Measurements from ENCODE around the gene GLO1.
"Not testable (repeated sequence)": the region's sequence is repeated elsewhere in the genome, so short reads cannot be mapped to it uniquely, and the experiment has no call there.

The GLO1 gene

DNA sequence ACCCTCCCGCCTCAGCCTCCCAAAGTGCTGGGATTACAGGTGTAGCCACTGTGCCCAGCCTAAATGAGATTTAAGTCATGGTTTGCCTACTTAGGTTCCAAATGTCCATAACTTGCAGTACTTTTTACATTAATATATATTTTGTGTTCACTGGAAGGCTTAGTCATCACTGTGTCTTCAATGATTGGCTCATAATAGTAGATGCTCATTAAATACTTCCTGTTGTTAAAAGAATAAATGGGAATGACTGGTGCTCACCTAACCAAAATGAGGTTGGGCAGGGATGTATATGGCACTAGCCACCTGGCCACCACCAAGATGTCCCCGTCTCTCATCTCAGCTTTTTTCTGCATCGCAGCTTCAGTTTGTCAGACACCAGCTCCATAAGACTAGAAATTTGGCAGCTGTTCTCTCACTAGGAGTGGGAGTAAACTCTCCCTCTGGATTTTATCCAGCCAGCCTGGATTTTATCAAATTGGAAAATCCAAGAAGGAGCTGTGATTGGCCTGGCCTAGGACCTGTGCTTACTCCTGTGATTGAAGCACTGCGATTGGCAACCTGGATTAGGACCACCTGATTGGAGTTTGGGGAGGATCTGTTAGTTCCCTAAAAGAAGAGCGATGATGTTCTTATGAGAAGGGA is 1.1 kb upstream of the GLO1 start:
- DNase-seq = no peak

DNA sequence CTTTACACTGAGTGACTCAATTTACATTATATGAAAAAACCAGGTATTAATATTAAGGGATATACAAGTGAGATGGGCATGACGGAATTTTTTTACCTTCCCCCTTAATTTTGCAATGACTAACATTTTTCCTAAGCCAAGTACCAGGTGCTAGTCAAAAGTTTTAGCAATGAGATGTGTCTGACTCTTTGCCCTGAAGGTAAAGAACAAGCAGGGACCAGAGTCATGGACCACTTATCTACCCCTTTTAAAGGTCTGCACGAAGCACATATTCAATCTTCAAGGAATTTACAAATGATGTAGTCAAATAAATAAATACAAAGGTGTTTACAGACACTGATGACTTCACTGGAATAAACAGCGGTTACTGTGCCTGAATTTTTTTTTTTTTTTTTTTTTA is 1.4 kb downstream of the GLO1 start:
- DNase-seq = no peak

GRCh38 chr6:38699702-38700101 is 3.2 kb downstream of the GLO1 start:
- not testable (repeated sequence) for DNase-seq

- DNase-seq = no peak
These were observed 5.1 kb downstream of the GLO1 start for GRCh38 chr6:38697846-38698245.

DNA sequence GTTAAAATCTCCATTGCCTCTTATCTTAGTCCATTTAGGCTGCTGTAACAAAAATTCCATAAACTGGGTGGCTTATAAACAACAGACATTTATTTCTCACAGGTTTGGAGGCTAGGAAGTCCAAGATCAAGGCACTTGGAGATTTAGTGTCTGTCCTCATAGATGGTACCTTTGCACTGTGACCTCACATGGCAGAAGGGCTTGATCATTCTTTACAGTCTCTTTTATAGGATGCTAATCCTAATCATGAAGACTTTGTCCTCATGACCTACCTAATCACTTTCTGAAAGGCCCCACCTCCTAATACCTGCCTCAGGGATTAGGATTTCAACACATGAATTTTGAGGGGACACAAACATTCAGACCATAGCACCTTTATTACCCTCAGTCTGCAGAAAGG is 6.6 kb downstream of the GLO1 start:
- DNase-seq = no peak

DNA sequence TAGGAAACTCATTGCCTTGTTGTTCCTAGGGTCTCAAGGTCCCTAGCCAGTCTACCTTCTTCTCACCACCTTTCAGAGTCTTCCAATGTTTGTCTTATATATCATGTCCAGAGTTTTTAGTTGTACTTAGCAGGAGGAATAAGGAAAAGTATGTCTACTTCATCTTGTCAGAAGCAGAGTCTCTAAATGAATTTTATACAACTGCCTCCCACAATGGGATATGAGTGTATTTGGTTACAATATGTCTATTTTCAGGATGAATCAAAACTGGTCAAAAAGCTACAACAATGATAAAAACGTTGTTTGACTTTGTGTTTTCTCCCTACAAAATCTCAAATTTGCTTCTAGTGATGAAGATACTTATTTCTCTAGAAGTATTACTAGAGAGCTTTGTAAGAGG is 7.0 kb downstream of the GLO1 start:
- no peak for DNase-seq

GRCh38 chr6:38695227-38695900 is 7.6 kb downstream of the GLO1 start:
- DNase-seq = no peak

DNA sequence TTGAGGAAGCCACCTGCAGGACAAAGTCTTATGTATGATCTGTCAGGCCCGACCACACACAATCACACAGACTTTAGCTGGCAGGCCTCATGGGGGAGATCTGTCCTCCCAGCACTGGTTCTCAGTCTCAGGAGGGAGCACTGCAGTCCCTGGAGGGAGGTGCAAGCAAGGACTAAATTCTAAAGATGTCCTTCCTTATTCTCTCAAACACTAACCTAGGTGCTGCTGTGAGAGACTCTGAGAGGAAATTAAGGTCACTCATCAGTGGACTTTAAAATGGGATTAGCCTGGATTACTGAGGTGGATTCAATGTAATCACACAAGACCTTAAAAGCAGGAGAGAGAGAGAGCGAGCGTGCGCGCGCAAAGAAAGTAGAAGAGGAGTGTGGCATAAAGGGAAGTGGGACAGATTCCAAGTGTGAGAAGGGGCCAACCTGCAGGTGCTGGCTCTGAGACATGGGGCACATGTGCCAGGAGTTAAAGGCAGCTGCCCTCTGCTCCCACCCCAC is 14.3 kb downstream of the GLO1 start:
- no peak for DNase-seq

- DNase-seq = no peak
These were observed 15.4 kb downstream of the GLO1 start for GRCh38 chr6:38687549-38687948.

- DNase-seq = no peak
These were observed 15.9 kb downstream of the GLO1 start for GRCh38 chr6:38687043-38687353.

- DNase-seq = no peak
These were observed 16.5 kb downstream of the GLO1 start for GRCh38 chr6:38686270-38687042.

DNA sequence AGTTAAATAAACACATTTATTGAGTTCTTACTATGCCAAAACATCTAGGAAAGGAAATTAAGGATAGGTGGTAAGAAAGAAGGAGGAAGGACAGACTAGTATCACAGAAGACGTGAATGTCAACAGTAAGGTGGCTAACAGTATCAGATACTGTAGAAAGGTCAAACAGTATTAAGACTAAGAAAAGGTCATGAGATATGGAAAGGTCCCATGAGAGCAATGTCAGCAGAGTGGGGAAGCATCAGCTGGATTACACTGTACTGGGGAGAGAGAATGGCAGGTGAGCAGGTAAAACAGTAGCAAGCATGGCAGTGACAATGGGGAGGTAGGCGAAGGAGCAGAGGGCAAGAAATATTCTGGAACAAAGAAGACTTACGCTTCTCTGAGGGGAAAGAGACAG is 18.0 kb downstream of the GLO1 start:
- no peak for DNase-seq

- DNase-seq = no peak
These were observed 18.7 kb downstream of the GLO1 start for GRCh38 chr6:38684237-38684636.

DNA sequence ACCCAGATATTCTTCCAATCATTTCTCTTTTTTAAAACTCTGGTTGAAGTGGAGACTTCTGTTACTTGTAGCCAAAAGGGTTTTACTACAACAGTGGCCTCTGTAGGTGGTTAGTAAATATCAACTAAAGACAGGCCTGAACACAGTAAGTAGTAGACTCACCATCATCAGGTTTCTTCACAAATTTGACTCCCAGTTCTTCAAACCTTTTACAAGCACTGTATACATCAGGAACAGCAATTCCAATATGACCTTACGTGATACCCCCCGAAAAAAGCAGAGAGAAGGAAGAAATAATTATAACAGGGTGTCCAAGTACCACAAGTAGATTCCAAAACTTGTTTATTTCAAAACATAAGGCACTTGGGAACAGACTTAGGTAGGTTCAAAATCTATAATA is 21.1 kb downstream of the GLO1 start:
- no peak for DNase-seq

- DNase-seq = no peak
These were observed 23.3 kb downstream of the GLO1 start for GRCh38 chr6:38679668-38680067.

DNA sequence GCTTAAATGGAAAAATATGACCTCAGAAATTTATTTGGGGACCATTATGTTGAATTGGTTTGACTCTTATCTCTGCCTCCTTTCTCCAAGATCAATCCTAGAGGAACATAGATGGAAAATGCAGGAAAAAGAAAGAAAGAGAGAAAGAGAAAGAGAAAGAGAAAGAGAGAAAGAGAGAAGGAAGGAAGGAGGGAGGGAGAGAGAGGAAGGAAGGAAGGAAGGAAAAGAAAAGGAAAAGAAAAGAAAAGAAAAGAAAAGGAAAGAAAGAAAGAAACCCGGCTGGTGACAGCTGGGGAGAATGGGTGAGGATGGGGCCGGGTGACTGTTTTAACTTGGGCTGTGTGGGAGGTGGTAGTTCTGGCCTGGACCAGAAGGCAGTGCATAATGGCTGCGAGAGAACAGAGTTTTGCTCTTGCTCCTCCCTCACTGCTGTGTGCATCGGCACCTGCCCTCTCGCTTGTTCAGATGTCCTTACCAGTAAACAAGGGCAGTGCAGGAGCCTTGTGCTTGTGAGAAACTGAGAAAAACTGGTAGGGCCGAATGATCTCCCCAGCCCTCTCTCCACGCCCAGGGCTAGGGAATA is 24.7 kb downstream of the GLO1 start:
- no peak for DNase-seq

- no peak for DNase-seq
These were observed 25.9 kb downstream of the GLO1 start for GRCh38 chr6:38676974-38677544.

- no peak for DNase-seq
These were observed 26.5 kb downstream of the GLO1 start for GRCh38 chr6:38676236-38676973.

DNA sequence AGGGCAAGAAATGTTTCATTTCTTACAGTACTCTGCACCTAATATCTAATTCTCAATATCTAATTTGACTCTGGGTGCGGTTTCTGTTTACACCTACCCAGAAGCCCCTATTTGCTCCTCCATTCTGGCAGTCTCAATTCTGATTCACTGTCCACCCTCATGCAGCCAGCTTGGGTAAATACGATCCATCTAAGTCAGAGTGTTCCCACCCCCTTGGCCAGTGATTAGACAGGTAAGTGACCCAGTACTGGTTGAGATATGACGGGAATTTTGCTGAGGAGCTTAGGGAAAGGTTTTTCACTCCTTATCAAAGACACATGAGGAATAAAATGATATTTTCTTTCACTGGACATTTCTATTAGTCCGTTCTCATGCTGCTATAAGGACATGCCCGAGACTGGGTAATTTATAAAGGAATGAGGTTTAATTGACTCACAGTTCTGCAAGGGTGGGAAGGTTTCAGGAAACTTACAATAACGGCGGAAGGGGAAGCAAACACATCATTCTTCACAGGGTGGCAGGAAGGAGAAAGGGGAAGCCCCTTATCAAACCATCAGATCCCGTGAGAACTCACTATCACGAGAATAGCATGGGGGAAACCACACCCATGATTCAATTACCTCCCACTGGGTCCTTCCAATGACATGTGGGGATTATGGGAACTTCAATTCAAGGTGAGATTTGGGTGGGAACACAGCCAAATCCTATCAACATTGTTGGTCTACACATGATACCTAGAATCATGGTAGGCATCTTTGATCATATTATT is 29.4 kb downstream of the GLO1 start:
- no peak for DNase-seq

DNA sequence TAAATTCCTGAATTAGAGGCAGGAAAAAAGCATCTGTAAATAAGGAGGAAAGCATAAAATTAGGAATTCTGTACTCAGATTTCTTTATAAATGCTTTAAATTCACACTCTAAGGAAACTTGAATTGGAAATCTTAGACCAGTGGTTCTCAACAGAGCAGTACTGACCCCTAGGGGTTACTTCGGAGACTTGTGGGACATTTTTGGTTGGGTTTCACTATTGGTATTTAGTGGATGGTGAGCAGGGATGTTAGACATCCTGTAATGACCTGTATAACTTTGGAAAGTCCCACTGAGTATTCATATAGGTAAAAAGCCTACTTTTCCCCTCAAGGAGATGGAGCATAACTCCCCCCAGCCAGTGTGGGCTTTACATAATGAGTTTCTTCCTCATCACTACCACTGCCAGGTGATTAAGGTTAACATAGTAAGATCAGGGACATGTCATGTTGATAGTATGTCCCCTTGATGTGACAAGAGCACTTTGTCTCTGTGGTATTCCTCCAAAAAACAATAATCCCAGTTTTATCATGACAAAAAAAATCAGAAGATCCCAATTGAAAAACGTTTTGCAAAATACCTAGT is 31.0 kb downstream of the GLO1 start:
- no peak for DNase-seq

- no peak for DNase-seq
These were observed 44.4 kb downstream of the GLO1 start for GRCh38 chr6:38658418-38659167.
